ENCODE results near the gene FTSJ3.
A peak's percentile ranks its signal among the peaks of the same experiment; 100 is the strongest.

The FTSJ3 gene

DNA sequence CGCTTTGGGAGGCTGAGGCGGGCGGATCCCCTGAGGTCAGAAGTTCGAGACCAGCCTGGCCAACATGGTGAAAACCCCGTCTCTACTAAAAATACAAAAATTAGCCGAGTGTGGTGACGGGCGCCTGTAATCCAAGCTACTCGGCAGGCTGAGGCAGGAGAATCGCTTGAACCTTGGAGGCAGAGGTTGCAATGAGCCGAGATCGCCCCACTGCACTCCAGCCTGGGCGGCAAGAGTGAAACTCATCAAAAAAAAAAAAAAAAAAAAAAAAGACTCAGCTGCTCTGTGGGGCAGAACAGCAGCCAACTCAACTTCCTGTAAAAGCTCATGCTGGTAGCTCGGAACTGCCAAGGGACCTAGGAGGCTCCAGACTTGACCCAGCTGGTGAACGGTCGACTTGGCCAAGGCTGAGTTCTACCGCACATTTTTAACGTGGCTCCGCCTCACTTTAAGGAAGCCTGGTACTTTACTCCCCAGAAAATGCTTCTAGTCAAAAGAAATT lies 16.0 kb upstream of the FTSJ3 start:
- DNase-seq = peak in 10 of 56 donors; percentile 8 to 32 (median 18)

DNA sequence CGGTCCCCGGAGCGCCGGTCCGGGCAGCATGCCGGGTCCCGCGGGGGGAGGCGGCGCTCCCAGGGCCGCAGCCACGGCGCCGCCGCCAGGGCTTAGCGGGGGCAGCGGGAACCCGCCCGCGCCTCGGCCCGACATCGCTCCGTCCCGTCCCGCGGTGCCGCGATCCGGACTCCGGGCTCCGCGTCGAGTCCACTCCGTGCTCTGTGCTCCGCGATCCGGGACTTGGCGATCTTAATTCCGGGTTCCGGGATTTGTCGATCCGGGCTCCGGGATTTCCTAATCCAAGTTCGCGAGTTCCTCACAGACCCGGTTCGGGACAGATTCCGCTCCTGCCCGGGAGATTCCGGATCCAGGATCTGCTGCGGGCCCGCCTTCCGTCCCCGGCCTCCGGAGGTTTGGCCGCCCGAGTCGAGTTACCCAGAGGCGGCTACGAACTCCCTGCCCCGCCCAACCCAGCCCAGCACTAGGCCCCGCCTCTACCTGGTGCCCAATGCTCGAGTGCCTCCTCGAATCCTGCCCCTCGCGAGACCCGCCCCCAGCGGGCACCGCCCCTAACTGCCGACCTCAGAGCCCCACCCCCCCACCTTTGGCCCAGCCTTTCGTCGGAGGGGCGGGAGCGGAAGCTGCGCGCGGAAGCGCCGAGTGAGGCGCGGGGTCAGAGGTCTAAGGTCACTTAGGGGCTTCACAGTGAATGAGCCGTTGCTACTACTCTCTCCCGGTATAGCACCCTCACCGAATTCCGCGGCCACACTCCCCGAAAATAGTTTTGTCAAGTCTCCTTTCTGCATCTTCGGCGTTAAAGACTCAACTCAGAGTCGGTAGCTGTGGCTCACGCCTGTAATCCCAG lies 15.3 kb upstream of the FTSJ3 start, which contains the start of gene SMARCD2:
Gene SMARCD2, minus strand, starts transcription at position 146 of the 847 bp plus-strand sequence. Its CDS starts 11 bp downstream, at position 135.
- DNase-seq = peak; percentile 83 to 100 (median 98)

DNA sequence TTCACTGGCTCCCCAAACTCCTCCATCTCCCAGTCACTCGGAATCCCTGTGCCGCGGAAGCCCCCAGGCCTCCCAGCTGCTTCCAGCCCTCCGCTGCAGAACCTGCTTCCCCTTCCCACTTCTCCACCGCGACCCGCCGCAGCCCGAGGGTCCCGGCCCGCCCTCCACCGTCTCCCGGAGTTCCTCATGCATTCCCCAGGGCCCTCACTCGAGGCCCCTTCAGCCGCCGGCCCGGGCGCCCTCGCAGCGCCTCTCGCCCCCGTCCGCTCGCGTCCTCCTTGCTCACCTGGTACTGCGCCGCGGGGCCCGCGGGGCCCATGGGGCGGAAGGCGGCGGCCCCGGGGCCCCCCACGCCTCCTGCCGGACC lies 14.7 kb upstream of the FTSJ3 start:
- peak in 19 of 56 donors; percentile 35 to 65 (median 57) for DNase-seq

DNA sequence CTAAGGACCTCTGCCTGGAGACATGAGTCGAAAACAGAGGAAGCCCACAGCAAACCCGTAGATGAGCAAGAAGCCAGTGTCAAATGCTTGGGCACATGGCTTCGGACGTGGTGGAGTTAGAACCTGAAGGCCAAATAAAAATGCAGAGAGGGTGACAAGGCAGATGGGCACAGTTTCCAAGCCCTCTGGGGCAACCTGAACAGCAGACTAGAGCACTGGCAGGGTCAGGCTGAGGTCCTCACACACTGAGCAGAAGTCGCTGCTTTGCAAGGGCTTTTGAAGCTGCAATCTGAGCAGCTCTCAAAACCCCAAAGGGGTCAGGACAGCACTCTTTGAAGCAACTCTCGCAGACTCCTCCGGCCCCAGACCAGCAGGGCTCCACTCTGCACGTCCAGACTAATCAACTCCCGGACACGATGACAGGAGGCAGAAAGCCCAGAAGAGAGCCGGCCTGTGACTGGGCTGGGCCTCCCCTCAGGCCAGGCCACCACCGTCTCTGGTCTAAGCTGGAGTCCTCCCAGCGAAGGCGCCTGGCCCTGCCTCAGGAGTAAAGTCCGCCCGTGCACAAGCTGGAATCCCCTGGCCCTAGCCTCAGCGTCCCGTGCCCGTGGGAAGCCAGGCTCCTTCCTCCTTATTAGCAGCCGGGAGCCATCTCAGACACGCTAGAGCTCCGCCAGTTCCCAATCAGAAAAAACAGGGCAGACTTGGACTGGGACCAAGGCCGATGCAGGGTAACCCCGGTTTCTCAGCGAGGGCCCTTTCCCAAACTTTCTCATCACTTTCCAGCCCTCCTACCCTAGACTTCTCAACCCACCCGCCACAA lies 14.1 kb upstream of the FTSJ3 start:
- peak in 46 of 56 donors; percentile 20 to 70 (median 44) for DNase-seq

DNA sequence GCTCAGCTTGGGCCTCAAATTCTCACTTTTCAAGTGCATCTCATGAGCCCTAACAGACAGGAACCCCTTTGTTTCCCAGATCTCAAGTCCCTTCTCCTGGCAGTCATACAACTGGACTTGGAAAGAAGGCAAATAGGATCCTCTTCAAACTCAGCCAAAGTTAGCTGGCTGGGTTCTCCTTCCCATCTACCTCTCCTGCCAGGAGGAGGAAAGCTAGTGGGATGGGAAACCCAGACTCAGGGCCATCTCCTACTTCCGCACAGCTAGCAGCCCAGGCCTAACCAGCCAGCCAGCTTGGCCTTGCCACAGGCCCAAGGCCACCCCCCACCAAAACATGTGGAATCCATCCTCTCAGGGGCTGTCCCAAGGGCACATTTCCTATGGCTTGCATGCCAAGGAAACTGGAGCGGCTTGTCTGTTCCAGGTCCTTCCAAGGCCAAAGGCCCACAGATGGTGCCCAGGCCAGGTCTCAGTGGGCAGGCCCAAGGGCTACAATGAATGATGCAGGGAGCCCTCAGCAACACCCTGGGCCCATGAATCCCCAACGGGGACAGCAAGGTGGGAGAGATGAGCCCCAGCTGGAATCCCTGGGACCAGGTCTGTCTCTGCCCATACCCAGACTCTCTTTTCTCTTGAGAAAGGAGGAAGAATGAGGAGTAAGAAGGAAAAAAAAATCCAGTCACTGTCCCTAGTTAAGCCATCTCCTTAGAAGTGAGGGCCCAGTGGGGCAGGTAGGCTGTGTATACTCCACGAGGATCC lies 13.3 kb upstream of the FTSJ3 start:
- DNase-seq = peak in 11 of 56 donors; percentile 8 to 41 (median 28)

DNA sequence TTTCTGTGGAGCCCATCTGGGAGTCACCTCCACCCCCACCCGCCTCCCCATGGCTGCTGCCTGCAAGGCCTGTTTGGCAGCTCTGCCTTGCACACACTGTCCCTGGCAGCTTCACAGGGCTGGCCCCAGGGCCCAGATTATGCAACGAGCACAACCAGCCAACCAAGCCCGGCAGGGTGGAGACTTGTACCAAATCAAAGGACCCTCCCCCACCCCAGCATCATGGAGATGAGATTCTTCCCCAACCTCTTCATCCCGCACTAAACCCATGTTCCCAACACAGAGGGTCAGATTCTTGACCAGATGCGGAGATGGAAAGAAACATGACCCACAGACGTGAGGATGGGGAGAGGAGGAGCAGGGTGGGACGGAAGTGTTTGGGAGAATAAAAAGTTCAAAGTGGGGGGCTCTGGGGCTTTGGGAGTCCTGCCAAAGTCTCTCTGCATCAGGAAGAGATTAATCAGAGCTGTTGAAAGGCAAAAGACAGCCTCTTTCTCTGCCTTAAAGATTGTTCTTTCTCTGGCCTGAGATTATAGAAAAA lies 11.2 kb upstream of the FTSJ3 start:
- peak; percentile 18 to 92 (median 78) for DNase-seq

DNA sequence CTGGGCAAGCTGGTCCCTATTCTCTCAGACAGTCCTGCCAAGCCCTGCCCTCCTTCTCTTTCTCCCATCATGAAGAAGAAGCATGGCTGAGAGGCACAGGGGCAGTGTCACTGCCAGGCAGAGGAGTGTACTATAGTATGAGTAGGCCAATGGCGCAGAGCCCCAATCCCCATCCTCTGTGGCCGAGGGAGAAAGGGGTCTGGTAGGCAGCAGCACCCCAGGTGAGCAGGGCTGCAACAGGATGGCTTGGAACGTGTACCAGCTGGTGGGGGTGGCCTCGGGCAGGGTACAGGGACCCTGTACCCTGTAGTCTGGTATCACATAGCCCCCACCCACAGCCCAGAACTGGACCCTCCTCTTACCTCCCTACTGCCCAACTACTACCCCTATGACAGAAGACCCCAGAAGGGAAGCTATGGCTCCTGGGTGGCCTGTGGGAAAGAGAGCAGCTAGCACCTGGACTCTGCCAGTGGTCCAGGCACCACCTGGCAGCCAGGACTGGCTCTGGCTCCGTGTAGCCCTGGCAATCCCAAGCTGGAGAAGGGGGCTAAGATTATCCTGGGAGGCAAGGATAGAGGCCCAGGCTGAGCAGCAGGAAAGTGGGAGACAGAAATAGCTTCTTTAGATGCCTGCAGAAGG lies 10.6 kb upstream of the FTSJ3 start:
- no peak for DNase-seq

DNA sequence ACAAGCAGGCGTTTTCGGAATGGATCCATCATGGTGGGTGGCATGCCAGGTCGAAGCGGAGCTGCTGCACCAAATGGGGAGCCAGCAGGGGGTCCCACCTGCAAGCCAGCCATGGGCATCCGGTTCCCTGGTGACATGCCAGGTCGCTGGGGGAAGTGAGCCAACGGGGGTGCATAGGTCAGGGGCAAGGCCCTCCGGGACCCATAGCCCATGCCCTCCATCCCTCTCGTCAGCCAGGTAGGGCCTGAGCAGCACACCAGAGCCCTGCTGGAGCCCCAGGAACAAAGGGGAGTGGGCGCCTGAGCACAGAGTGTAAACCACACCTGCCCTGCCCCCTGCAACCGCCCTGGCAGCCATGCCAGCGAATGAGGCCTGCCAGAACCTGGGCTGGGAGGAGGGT lies 10.0 kb upstream of the FTSJ3 start:
- no peak for DNase-seq

DNA sequence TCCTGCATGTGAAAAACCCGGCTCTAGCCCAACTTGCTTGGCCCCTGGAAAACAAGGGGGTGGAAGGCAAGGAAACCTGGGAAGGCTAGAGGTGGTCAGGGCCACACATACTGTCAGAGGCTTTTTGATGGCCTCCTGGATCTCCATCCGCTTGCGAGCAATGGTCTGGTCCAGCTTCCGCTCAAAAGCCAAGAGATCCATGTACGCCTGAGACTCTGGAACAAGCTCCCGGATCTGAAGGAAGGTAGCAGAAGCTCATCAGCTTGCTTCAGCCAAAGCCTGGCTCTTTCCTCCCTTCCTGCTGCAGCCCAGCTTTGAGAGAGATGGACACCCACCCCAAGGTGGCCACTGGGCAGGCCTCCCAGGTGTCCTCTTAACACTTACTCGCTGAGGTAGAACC lies 9.3 kb upstream of the FTSJ3 start:
- no peak for DNase-seq

DNA sequence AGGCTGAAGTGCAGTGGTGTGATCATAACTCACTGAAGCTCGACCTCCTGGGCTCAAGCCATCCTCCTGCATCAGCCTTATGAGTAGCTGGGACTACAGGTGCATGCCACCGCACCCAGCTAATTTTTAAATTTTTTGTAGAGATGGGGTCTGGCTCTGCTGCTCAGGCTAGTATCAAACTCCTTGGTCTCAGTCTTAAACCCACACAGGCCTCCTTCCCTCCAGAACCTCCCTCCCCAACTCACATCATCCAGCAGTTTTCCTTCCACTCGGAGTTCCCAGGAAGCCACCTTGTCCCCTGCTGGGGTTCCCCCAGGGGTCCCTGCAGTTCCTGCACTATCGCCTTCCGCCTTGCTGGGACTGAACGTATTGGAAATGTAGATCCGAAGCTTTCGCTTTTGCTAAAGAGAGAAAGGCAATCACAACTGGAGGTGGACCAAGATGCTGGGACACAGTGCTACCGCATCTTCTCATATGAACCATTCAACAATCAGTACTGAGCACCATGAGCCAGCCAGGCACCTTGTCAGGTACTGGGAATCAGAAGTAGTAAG lies 7.8 kb upstream of the FTSJ3 start:
- DNase-seq = no peak

DNA sequence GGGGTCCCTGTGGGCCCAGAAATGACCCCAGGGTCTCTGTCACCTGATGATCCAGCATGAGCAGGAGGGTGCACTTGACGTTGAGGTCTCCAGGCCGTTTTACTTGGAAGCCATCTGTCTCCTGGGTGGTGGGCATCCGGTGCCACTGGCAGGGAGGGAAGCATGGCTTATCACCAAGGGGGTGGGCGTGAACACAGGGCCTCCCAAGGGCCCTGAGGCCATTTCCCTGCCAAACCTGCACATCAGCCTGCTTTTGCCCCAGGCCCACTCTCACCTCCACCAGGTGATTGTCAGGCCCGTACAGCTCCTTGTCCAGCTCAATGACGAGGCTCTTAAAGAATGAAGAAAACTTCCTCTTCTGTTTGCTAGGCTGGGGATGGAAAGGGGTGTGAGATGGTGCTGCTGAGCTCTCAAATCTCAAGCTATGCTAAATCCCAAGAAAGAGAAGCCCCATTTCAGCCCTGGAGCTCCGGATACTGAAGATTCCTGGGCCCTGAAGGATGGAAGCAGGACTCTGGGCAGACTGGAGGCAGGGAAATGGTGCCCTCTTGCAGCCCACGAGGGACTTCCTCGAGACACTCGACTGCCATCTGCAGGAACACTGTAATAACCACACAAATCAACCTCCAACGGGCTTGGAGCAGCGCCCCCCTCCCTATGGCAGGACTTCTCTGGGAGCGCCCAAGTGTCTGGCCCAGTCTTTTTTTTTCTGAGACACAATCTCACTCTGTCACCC lies 7.1 kb upstream of the FTSJ3 start:
- DNase-seq = peak in 38 of 56 donors; percentile 11 to 71 (median 34)

DNA sequence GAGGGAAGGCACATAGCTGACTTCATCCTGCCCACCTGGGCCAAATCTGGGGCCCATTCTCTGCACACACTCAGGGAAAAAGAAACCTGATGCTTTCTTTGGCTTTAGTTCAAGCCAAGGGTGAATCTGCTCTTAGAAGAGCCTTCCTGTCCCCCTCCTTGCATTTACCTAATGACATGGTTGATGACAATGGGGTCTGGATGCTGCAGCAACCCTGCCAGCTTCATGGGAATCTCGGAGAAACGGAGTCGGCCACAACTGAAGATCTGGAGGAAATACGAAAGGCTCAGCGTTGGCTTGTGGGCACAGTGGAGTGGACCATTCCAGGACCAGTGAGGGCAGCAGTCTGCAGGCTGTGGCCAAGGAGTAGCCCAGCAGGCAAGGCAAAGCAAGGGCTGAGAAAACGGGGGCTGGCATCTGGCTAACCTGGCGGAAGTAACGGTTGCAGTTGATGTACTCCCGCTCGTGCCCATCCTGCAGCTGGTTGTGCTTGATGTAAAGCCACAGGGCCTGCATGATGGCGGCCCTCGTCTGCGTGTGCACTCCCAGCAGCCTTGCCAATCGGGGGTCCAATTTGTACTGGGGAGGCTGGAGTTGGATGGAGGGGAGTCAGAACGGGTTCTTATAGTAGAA lies 6.4 kb upstream of the FTSJ3 start:
- DNase-seq = no peak

DNA sequence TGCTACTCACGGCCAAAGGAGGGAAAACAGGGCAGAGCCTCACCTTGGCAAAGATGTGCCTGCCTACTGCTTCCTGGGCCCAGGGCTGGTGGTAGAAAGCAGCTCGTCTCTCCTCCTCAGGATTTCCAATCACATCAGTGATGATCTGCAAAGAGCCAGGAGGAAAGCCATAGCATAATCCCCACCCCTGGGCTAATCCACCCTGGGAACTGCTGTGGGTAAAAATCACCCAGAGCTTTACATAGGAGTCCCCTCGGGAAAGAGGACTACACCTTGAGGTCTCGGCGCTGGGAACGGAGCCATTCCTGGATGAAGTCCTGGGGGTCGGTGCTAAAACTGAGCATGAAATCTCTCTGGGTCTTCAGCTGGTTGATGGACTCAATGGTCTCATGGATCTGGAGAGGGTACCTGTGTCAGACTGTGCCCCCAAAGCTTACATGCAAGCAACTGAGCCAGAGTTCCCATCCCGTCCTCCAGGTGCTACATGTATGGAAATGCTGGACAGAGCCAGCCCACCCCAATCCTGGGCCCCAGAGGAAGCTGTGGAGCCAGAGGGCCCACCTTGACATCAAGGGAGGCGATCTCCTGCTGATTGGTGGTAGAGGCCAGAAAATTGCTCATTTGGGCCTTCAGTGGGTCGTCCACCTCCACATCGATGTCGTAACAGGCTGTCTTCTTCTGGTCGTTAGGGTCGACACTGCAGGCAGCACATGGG lies 5.7 kb upstream of the FTSJ3 start:
- no peak for DNase-seq

DNA sequence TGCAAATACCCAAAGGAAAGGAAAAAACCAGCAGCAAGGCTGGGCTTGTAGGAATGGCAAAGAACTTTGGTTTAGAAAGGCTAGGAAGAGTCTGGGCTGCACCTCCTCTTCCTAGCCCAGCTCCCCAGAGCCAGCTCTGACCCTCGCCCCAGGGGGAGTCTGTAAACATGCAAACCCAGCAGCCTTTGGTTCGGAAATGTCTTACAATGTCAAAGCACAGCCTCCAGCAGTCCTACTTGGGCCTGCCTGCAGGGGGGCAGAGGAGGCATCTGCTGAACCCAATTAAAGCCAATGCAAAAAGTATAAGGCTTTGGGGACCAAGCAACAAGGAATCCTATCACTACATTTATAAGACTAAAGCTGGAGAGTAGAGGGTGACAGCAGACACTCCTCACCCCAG lies 5.0 kb upstream of the FTSJ3 start:
- DNase-seq = no peak

DNA sequence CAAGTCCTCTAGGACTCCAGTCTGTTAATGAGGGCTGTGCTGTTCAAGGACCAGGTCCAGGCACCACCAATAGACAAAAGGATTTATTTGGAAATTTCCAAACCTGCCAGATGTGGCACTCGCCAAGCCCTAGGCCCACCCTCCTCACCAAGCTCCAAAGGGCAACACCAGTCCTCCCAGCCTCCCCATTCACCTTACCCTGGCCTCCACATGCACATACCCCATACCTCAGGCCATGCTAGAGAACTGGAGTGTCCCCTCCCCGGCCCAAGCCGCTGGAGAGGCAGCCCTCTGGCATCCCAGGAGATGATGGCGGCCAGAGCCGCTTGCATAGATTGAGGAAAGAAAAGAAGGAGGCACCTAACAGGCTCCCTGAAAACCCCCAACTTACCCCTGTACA lies 4.6 kb upstream of the FTSJ3 start:
- DNase-seq = no peak

DNA sequence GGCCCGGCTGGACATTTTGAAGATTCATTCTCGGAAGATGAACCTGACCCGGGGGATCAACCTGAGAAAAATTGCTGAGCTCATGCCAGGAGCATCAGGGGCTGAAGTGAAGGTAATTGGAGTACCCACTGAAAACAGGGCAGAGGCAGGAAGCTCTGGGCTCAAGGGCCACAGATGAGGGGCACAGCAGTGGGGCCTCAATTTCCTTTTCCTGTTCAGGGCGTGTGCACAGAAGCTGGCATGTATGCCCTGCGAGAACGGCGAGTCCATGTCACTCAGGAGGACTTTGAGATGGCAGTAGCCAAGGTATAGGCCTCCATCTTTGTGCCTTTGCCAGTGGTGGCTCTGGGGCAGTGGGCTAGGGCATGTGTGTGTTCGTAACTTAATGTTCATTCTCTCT lies 4.0 kb upstream of the FTSJ3 start:
- no peak for DNase-seq

DNA sequence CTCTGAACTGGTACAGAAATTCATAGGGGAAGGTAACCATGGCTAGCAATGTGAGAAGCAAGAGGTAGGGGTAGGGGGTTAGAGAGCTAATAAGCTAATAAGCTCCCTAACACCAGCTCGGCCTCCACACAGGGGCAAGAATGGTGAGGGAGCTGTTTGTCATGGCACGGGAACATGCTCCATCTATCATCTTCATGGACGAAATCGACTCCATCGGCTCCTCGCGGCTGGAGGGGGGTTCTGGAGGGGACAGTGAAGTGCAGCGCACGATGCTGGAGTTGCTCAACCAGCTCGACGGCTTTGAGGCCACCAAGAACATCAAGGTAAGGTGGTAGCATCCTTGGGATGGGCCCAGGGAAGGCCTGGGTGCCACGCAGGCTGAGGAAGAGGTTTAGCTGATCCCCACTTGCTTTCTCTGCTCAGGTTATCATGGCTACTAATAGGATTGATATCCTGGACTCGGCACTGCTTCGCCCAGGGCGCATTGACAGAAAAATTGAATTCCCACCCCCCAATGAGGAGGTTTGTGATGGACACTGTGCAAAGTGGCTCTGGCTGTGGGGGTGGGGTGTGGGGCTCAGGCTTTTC lies 3.5 kb upstream of the FTSJ3 start:
- no peak for DNase-seq

DNA sequence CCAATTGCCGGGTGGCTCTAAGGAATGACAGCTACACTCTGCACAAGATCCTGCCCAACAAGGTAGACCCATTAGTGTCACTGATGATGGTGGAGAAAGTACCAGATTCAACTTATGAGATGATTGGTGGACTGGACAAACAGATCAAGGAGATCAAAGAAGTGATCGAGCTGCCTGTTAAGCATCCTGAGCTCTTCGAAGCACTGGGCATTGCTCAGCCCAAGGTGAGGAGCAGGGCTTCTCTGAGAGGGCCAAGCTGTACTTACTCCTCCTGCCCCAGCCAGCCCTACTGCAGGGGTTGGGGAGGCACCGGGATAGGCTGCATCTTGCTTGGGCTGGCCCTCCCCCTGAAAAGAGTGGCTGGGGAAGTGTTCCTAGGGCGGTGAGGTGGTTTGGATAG lies 2.8 kb upstream of the FTSJ3 start:
- DNase-seq = no peak
